Skeletal muscle satellite cell (primary cell): Measurements from ENCODE around the gene RXRB.

Source experiments
- H3K27me3 ChIP-seq: 2 replicates; pipeline ENCODE4 v1.7.0; 2013; ENCODE audit warnings: low read length; ENCODE audit not compliant: control insufficient read depth, insufficient read depth
- H3K36me3 ChIP-seq: 2 replicates; pipeline ENCODE4 v1.7.0; 2013; ENCODE audit warnings: mild to moderate bottlenecking, control low read depth, low read length; ENCODE audit not compliant: insufficient read depth
- H3K4me1 ChIP-seq: 2 replicates; pipeline ENCODE4 v1.7.0; 2013; ENCODE audit warnings: low read length; ENCODE audit not compliant: control insufficient read depth, insufficient read depth
- H3K4me2 ChIP-seq: 2 replicates; pipeline ENCODE4 v1.7.0; 2013; ENCODE audit warnings: mild to moderate bottlenecking, low read length
- H3K4me3 ChIP-seq: 2 replicates; pipeline ENCODE4 v1.7.0; 2013; ENCODE audit warnings: low read length
- H3K9ac ChIP-seq: 2 replicates; pipeline ENCODE4 v1.7.0; 2013; ENCODE audit warnings: mild to moderate bottlenecking, low read depth, low read length, moderate library complexity
- H3K9me3 ChIP-seq: replicated peaks from 2 replicates; pipeline ENCODE4 v1.7.0; 2013; ENCODE audit warnings: mild to moderate bottlenecking, control low read depth, low read length

Gene RXRB

DNA sequence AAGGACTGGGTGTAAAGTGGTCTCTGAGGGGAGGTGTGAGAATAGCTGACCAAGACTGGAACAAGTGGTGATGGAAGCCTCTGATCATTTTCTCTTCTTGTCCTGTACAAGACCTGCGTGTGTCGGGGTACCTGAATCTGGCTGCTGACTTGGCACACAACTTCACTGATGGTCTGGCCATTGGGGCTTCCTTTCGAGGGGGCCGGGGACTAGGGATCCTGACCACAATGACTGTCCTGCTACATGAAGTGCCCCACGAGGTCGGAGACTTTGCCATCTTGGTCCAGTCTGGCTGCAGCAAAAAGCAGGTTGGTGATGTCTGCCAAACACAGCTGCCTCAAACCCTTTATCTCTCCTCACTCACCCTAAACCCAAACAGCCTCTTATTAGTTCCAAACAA, 2.3 kb upstream of the RXRB start:
- peak overlapping the region; percentile 98 for H3K4me2 ChIP-seq
- no peaks in the 10 kb centered on the region for H3K9me3 ChIP-seq
- peaks cover 55% of the 10 kb centered on the region for H3K4me1 ChIP-seq
- H3K27me3 ChIP-seq = no peaks in the 10 kb centered on the region
- no peak overlapping the region for H3K9ac ChIP-seq
- H3K36me3 ChIP-seq = peaks cover 29% of the 10 kb centered on the region
- peak overlapping the region; percentile 93 for H3K4me3 ChIP-seq

- Histone ChIP-seq H3K9ac (peak overlapping the region; percentile 98), H3K4me3 (peak overlapping the region; percentile 93), H3K4me1 (peaks cover 53% of the 10 kb centered on the region)
Measured at GRCh38 chr6:33201935-33202334, 1.5 kb upstream of the RXRB start.

DNA sequence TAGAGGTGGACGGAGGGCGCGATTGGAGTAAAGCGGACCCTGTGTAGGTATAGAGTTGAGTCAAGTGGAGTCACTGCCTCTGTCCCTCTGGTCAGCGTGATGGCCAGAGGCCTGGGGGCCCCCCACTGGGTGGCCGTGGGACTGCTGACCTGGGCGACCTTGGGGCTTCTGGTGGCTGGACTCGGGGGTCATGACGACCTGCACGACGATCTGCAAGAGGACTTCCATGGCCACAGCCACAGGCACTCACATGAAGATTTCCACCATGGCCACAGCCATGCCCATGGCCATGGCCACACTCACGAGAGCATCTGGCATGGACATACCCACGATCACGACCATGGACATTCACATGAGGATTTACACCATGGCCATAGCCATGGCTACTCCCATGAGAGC, 681 bp upstream of the RXRB start:
- peak overlapping the region; percentile 93 for H3K4me3 ChIP-seq
- no peaks in the 10 kb centered on the region for H3K9me3 ChIP-seq
- H3K36me3 ChIP-seq = peaks cover 42% of the 10 kb centered on the region
- peaks cover 46% of the 10 kb centered on the region for H3K4me1 ChIP-seq
- H3K9ac ChIP-seq = peak overlapping the region; percentile 98
- H3K4me2 ChIP-seq = peak overlapping the region; percentile 98
- H3K27me3 ChIP-seq = no peaks in the 10 kb centered on the region

More at GRCh38 chr6:33201935-33202334, 1.5 kb upstream of the RXRB start:
- H3K4me2 ChIP-seq = peak overlapping the region; percentile 98
- no peaks in the 10 kb centered on the region for H3K27me3 ChIP-seq
- H3K36me3 ChIP-seq = peaks cover 34% of the 10 kb centered on the region
- no peaks in the 10 kb centered on the region for H3K9me3 ChIP-seq

DNA sequence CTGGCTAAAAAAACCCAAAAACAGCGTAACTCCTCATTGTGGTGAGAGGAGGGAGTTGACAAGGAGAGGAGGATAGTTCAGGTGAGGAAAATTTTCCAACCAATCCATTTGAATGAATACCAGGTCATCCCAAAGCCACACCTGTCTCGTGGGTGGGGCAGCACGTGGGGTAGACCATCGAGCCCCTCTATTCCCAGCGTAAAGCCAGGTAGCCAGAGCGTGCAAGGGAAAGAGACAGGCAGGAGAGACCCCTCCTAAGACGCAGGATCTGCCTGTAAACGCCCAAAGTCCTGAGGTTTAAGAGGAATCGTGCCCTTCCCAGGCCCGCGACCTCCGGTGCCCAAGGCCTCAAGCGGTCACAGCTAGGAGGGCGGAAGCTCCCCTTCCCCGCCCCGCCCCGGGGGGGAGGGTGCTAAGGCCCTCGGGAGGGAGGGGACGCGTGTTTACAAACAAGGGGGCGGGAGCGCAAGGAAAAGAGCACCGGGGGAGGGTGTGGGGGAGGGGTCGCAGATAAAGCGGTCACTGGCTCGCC, 712 bp downstream of the RXRB start:
- peaks cover 56% of the 10 kb centered on the region for H3K36me3 ChIP-seq
- no peaks in the 10 kb centered on the region for H3K9me3 ChIP-seq
- peak overlapping the region; percentile 93 for H3K4me3 ChIP-seq
- H3K4me1 ChIP-seq = peaks cover 33% of the 10 kb centered on the region
- no peaks in the 10 kb centered on the region for H3K27me3 ChIP-seq
- H3K9ac ChIP-seq = peak overlapping the region; percentile 98
- peak overlapping the region; percentile 97 for H3K4me2 ChIP-seq

- peak overlapping the region; percentile 98 for H3K9ac ChIP-seq
- H3K4me1 ChIP-seq = peaks cover 25% of the 10 kb centered on the region
- no peaks in the 10 kb centered on the region for H3K27me3 ChIP-seq
- peaks cover 60% of the 10 kb centered on the region for H3K36me3 ChIP-seq
- peak overlapping the region; percentile 93 for H3K4me3 ChIP-seq
- H3K9me3 ChIP-seq = no peaks in the 10 kb centered on the region
- peak overlapping the region; percentile 97 for H3K4me2 ChIP-seq
Measured at GRCh38 chr6:33198853-33199436, 1.5 kb downstream of the RXRB start.

DNA sequence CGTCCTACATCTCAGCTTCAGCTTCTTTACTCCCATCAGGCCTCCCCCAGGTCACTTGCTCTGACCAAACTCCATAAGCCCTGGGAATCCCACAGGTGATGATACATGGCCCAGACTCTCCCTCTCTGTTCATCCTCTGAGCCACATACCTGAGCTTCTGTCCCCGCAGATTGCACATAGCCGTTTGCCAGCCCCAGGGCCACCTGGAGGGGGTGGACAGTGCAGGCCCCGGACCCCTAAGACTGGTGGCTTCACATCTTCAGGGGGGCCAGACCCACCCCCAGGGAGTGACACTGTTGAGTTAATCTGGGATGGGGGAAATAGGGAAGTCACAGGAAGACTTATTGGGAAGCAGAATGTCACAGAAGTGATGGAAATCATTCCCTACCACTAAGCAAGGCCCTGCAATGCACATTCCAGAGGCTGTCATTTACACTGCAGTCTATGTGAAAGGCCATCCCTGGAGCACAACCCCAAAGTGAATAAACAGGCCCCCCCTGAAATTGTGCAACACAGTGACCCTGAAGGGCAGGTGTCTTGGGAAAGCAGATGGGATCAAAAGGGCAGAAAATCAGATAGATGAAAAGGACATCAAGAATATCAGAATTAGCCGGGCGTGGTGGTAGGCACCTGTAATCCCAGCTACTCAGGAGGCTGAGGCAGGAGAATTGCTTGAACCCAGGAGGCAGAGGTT, 2.2 kb downstream of the RXRB start:
- Histone ChIP-seq H3K4me3 (no peak overlapping the region), H3K9me3 (no peaks in the 10 kb centered on the region), H3K9ac (no peak overlapping the region), H3K27me3 (no peaks in the 10 kb centered on the region), H3K36me3 (peaks cover 58% of the 10 kb centered on the region), H3K4me1 (peaks cover 23% of the 10 kb centered on the region), H3K4me2 (peak overlapping the region; percentile 97)

GRCh38 chr6:33197431-33198048, 2.9 kb downstream of the RXRB start:
- H3K36me3 ChIP-seq = peaks cover 50% of the 10 kb centered on the region
- H3K27me3 ChIP-seq = peaks cover 5% of the 10 kb centered on the region
- peak overlapping the region; percentile 7 for H3K9ac ChIP-seq
- H3K4me2 ChIP-seq = peak overlapping the region; percentile 97
- H3K4me3 ChIP-seq = no peak overlapping the region
- peaks cover 24% of the 10 kb centered on the region for H3K4me1 ChIP-seq
- no peaks in the 10 kb centered on the region for H3K9me3 ChIP-seq

DNA sequence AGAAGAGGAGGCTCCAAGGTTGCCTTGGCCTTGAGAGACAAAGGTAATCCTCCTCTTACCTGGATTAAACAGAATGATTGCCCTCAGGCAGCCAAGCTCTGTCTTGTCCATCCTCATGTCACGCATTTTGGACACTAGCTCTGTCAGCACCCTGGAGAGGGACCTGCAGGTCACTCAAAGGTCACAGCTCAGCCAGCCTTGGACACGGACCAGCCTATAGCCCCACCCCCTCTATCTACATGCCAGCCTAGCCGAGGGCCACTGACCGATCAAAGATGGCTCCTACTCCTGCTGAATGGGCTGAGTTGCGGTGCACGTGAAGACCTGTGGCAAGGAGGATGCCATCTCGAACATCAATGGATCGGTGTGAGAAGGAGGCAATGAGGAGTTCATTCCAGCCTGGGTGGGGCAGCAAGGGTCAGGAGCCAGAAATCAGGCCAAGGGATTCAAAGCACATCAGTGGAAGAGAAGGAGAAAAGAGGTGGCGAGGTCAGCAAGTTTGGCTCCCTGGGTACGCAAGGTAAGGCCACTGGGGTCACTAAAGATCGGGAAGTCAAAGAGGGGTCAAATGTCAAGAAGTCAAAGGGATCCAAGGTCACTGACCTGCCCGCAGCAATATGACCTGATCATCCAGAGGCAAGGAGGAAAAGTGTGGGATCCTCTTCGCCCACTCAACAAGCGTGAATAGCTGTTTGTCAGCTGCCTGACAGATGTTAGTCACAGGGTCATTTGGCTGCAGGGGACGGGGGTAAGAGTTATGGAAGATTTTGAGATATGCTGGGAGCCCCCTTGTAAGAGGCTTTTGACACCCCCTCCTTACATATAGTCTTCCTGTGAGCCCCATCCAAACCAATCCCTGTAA, 4.9 kb downstream of the RXRB start:
- H3K9ac ChIP-seq = no peak overlapping the region
- H3K27me3 ChIP-seq = peaks cover 23% of the 10 kb centered on the region
- H3K4me3 ChIP-seq = no peak overlapping the region
- no peaks in the 10 kb centered on the region for H3K9me3 ChIP-seq
- H3K4me1 ChIP-seq = peaks cover 11% of the 10 kb centered on the region
- H3K36me3 ChIP-seq = peaks cover 41% of the 10 kb centered on the region
- H3K4me2 ChIP-seq = no peak overlapping the region

- H3K36me3 ChIP-seq = peaks cover 41% of the 10 kb centered on the region
- no peaks in the 10 kb centered on the region for H3K9me3 ChIP-seq
- peaks cover 11% of the 10 kb centered on the region for H3K4me1 ChIP-seq
- no peak overlapping the region for H3K4me2 ChIP-seq
- peaks cover 26% of the 10 kb centered on the region for H3K27me3 ChIP-seq
- no peak overlapping the region for H3K4me3 ChIP-seq
- H3K9ac ChIP-seq = no peak overlapping the region
Measured at GRCh38 chr6:33194431-33194979, 6.0 kb downstream of the RXRB start.

- Histone ChIP-seq H3K4me2 (peak overlapping the region; percentile 77), H3K36me3 (peaks cover 41% of the 10 kb centered on the region), H3K9ac (no peak overlapping the region), H3K27me3 (peaks cover 28% of the 10 kb centered on the region), H3K9me3 (no peaks in the 10 kb centered on the region), H3K4me1 (peaks cover 11% of the 10 kb centered on the region), H3K4me3 (no peak overlapping the region)
Measured at GRCh38 chr6:33193619-33194018, 6.8 kb downstream of the RXRB start.
